Measurements from ENCODE around the gene ZNF443.
"Not testable (repeated sequence)": the region's sequence is repeated elsewhere in the genome, so short reads cannot be mapped to it uniquely, and the experiment has no call there.

ZNF443 gene

GRCh38 chr19:12440541-12441316 lies at the start of gene ZNF443:
TSS of gene ZNF443 (minus strand) at chr19:12441021. CDS start at chr19:12440914, 107 bp downstream.
- peak; percentile 98 for DNase-seq (ENCODE audit: low read depth in 2 of 2)

- DNase-seq (ENCODE audit: low read depth in 2 of 2): not testable (repeated sequence)
Observed at GRCh38 chr19:12486265-12486783, 45.5 kb upstream of the ZNF443 start.

- no peak for DNase-seq (ENCODE audit: low read depth in 2 of 2)
Observed at GRCh38 chr19:12485571-12485970, 44.8 kb upstream of the ZNF443 start.

GRCh38 chr19:12485052-12485416 lies 44.2 kb upstream of the ZNF443 start:
- DNase-seq (ENCODE audit: low read depth in 2 of 2): no peak

GRCh38 chr19:12484371-12485051 lies 43.7 kb upstream of the ZNF443 start, which contains the start of gene ZNF709:
TSS of gene ZNF709 (minus strand) at chr19:12484816. CDS start at chr19:12484657, 159 bp downstream.
- peak; percentile 72 to 78 for DNase-seq (ENCODE audit: low read depth in 2 of 2)

- DNase-seq (ENCODE audit: low read depth in 2 of 2): no peak
Observed at GRCh38 chr19:12484011-12484370, 43.2 kb upstream of the ZNF443 start.

GRCh38 chr19:12482509-12482886 lies 41.7 kb upstream of the ZNF443 start:
- DNase-seq (ENCODE audit: low read depth in 2 of 2): no peak

- DNase-seq (ENCODE audit: low read depth in 2 of 2): no peak
Observed at GRCh38 chr19:12481781-12482508, 41.1 kb upstream of the ZNF443 start.

GRCh38 chr19:12478234-12478941 lies 37.6 kb upstream of the ZNF443 start:
- no peak for DNase-seq (ENCODE audit: low read depth in 2 of 2)

- DNase-seq (ENCODE audit: low read depth in 2 of 2): not testable (repeated sequence)
Observed at GRCh38 chr19:12467651-12468050, 26.8 kb upstream of the ZNF443 start.

- no peak for DNase-seq (ENCODE audit: low read depth in 2 of 2)
Observed at GRCh38 chr19:12465211-12465610, 24.4 kb upstream of the ZNF443 start.

GRCh38 chr19:12464769-12465168 lies 23.9 kb upstream of the ZNF443 start:
- no peak for DNase-seq (ENCODE audit: low read depth in 2 of 2)

GRCh38 chr19:12464139-12464538 lies 23.3 kb upstream of the ZNF443 start:
- not testable (repeated sequence) for DNase-seq (ENCODE audit: low read depth in 2 of 2)

GRCh38 chr19:12453495-12453894 lies 12.7 kb upstream of the ZNF443 start:
- no peak for DNase-seq (ENCODE audit: low read depth in 2 of 2)

GRCh38 chr19:12450844-12451243 lies 10.0 kb upstream of the ZNF443 start:
- no peak for DNase-seq (ENCODE audit: low read depth in 2 of 2)

- DNase-seq (ENCODE audit: low read depth in 2 of 2): no peak
Observed at GRCh38 chr19:12448808-12449207, 8.0 kb upstream of the ZNF443 start.

- peak; percentile 25 to 47 for DNase-seq (ENCODE audit: low read depth in 2 of 2)
Observed at GRCh38 chr19:12439686-12440540, 908 bp downstream of the ZNF443 start.

GRCh38 chr19:12430726-12431299 lies 10.0 kb downstream of the ZNF443 start:
- DNase-seq (ENCODE audit: low read depth in 2 of 2): not testable (repeated sequence)

GRCh38 chr19:12425888-12426274 lies 14.9 kb downstream of the ZNF443 start:
- DNase-seq (ENCODE audit: low read depth in 2 of 2): no peak

- DNase-seq (ENCODE audit: low read depth in 2 of 2): no peak
Observed at GRCh38 chr19:12425236-12425887, 15.5 kb downstream of the ZNF443 start.

Data from activated CD8-positive, alpha-beta memory T cell treated with anti-CD3 and anti-CD28 coated beads for 4 hours (primary cell).